OCI-LY3 (cell line): Measurements from ENCODE around the gene ADGRV1.

Experiments used
- CTCF ChIP-seq: fragments of 200-600, 300-600 bp; sonication (generic); IDR thresholded peaks from 2 replicates; pipeline ENCODE4 v1.5.1; 2014; ENCODE audit warnings: antibody characterized with exemption, low read length, low read depth
- EZH2phosphoT487 ChIP-seq: fragments of 200-600 bp; shearing (Covaris generic); IDR thresholded peaks from 2 replicates; pipeline ENCODE4 v1.6.1; 2018; ENCODE audit warnings: antibody characterized with exemption, mixed run types, low read depth

- TF ChIP-seq EZH2phosphoT487 (no peak), CTCF (no peak)
Measured at GRCh38 chr5:91022518-91022917, 463.9 kb downstream of the ADGRV1 start.
